T-helper 2 cell treated with Interferon-gamma antibody and Interleukin-4, amounts not matched to agents 100 ng/mL and 5 ng/mL, for 36 hours (primary cell): Measurements from ENCODE around the gene ATOSA. TPM values are rescaled to one million over a fixed set of nuclear protein-coding genes. Genes with fewer than 3 reads are reported as not detected.

Experiments
- intact Hi-C: fragments of 100-400 bp; cut with micrococcal nuclease; formaldehyde crosslinking; loops from one replicate; pipeline ENCODE4 v1.15.1; 2023
- total RNA-seq: library from RNA; stranded (reverse); gene quantifications from 2 replicates; pipeline ENCODE4 v1.2.3, GENCODE V29; 2022

The ATOSA gene
- total RNA-seq, 1 donor from 2014 or later = 23.5 TPM

DNA sequence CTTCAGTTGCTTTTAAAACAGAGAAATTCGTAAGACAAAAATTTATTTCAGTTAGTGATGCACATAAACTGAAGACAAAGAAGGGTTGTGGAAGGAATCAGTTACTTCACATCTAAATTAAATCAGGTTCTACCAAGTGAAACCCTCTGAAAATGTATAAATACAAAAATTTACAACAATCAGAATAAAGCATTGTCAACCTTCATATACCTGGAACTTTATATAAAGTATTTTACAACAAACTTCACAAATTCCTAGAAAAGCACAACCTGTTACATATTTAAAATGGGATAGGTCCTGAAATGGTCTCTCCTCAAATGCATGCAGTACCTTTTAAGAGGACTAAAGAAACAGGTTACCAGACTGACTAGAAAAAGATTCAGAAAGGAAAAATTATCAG is 26.9 kb downstream of the ATOSA start:
- intact Hi-C loops = loop anchor here (1.0 kb wide), 1 partner anchor 26 kb away; no protein-coding TSS in a partner anchor

DNA sequence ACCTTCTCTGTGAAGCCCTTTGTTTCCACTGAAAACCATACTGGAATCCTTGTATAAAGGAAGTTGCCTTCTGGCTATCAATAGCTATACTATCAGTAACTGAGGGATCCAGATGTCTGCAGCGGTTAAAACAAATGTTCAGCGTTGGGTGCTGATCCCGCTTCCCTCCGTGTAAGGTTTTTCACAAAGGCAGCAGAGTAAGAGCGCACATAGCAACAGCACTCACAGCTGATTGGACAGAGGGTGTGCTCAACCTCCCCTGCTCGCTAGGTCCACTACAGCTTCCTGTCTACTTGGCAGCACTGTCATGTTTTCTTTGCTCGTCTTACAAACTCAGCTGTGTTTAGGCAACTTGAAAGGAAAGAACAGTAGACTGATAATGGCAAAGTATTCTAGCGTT is 27.3 kb downstream of the ATOSA start:
- intact Hi-C loops = loop anchor here (1.0 kb wide), 1 partner anchor 26 kb away; no protein-coding TSS in a partner anchor

DNA sequence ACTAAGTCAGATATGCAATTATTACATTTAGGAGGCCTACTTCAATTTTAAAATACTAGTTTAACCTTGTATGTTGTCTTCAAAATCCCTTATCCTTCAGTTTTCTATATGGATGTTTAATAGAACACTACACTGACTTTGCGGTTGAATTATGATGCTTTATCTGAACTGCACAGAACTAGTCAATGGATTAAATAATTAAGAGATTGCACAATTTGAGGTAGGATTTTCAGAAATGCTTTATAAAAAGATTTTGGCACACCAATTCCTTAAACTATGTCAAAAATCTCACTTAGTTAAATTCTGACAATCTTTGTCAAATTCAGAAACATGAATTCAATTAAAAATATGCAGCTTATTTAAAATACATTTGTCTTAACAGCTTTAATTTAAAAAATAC is 28.1 kb downstream of the ATOSA start:
- intact Hi-C loops = no loop called here

DNA sequence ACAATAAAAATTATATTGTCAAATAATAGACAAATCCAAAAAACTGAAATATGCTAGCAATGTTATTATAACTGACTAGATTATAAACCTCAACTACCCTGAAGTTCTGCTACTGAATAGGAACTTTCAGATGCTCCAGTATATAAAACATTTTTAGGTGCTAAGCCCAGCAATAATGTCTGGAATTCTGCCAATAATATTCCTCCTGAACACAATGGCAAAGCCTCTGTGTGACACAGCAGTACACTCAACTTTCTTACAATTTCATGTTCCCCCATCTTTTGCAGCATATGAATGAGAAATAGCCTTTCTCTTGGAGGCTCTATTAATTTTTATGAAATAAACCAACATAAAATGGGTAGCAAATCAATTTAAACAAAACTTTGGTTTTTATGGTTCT is 29.5 kb downstream of the ATOSA start:
- intact Hi-C loops = no loop called here

DNA sequence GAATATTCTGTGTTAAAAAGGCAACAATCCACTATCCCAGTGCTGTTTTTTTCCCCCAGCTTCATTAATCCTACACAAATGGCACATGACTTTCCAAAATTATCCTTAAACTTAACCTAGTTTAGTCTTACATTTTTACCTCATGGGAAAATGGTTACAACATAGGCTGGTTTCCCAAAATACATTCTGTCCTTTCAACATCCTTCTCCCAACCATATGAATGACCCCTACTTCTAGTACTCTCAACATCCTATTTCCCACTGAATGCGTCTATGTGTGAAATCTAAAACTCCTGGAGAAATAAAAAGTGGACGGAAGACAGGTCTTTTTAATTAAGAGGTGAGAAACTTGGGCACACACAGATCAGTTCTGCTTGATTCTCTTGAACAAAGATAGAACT is 33.3 kb downstream of the ATOSA start:
- intact Hi-C loops = no loop called here

DNA sequence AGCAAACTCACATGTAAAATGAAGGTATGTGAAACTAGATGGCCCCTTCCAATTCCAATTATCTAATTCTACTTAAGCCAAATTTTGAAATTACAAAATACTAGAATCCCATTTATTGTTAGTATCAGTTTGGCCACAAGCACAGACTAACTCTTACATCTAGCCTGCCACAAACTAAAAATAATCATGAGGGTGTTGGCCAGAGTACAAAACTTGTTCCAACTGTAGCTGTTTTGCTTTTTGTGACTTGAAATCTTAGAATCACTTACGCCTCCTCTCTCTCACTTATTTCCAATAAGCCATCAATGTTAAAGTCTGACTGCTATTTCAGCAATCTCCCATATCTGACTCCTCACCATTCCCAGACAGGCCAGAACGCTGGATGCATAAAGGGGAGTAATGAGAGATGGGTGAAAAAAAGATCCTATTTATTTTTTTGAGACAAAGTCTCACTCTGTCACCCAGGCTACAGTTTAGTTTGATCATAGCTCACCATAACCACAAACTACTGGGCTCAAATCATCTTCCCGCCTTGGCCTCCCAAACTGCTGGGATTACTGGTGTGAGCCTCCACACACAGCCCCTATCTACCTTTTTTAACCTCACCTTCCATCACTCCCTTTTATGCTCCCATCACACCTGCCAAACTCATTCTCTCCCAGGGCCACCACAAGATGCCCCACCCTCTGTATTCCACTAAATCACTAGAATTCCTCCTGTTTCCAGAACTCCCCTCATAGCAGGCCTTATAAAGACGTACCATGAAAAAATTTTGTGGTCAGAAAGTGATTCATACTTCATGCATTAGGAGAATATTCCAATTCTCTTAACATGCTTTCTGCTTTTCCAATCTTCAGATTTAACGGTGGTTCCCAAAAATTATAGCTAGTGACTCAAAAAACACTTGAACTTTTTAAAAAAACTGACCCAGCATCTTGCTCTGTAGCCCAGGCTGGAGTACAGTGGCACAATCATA is 36.5 kb downstream of the ATOSA start:
- intact Hi-C loops = no loop called here

DNA sequence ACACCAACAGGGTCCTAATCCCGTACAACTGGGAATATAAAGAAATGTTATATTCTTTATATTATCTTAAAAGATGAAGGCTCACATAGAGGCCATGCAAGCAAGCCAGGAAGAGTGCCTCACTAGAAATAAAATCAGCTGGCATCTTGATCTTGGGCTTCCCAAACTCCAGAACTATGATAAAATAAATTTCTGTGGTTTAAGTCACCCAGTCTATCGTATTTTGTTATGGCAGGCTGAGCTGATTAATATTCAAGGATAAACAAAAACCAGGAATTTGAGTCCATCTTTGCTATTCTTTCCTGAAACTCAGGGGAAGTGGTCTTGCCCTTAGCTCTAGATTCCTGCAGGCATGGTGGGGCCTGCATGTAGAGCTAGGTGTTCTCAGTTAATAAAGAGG is 42.7 kb downstream of the ATOSA start:
- intact Hi-C loops = no loop called here

DNA sequence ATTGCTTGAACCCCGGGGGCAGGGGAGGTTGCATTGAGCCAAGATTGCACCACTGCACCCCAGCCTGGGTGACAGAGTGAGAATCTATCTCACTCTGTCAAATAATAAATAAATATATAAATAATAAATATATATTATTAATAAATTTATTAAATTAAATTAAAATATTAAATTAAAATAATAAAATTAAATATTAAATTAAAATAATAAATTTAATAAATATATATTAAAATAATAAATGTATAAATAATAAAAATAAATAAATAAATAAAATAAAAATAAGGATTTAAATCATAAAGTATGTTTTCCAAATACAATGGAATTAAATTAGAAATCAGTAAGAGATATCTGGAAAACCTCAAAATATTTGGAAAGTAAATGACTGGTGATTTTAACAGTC is 43.3 kb downstream of the ATOSA start:
- intact Hi-C loops = no loop called here

Other genes with a start within 250 kb of the ATOSA start
- gene MYO5A, start 150.5 kb downstream of the ATOSA start, total RNA-seq = 30.8 and 31.4 TPM in 2 replicates
- gene ARPP19, start 110.4 kb downstream of the ATOSA start, total RNA-seq = 179 and 181 TPM in 2 replicates
- not detected in 2 replicates for gene ONECUT1, start 110.9 kb upstream of the ATOSA start, total RNA-seq